Measurements from ENCODE around the gene KRTAP5-6.

KRTAP5-6 gene

DNA sequence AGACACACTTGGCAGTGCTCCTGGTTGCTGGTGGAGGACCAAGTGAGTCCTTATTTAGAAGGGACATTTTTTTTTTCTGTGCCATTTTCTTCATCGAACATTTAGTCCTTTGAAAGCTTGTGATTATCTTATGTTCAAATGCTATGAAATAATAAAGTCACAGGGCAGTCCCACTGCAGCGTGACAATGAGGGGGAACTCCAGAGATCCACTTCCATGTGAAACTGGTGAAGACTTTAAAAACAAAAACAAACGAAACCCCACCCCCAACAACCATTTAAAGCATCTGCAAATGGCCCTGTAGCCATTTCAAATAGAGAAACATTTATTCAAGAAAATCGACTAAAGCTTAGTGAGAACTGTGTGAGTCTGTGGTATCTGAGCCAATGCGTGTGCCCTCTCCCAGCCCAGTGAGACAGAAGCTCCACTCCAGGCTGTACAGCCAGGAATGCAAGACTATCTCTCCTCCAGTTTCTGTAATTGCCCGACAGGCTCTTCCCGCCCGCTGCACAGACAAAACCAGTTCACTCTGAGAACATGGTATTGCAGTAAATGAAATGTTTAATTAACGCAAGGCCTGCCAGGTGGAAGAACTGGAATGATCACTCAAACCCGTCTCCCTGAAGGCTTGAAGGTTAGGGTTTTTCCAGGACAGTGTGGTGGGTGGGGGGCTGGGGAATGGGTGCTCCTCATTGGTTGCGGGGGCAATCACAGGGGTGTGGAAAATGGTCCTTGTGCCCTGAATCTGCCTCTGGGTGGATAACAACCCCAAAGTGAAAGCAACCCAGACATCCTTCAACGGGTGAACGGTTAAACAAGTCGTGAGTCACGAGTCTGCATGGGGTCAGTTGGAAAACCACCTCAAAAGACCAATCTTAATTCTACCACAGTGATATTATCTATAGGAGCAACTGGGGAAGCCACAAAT, 8.4 kb downstream of the KRTAP5-6 start:
- H2BK120ac ChIP-seq (ENCODE audit: insufficient read depth, low read length, poor library complexity) = no peak overlapping the region
- H2AK5ac ChIP-seq (ENCODE audit: low read length) = no peak overlapping the region
- no CpG with 5 or more reads among the region's 15 CpGs for WGBS (ENCODE audit: extremely low coverage, insufficient coverage, insufficient read length)
- no peak overlapping the region for H4K12ac ChIP-seq (ENCODE audit: low read depth, low read length)
- no peaks in the 10 kb centered on the region for H3K36me3 ChIP-seq (ENCODE audit: control insufficient read depth in 1 of 2, insufficient read depth in 2 of 2, low read length in 2 of 2)
- no peak overlapping the region for H3K14ac ChIP-seq (ENCODE audit: low read length)
- DNase-seq = peak in 1 of 2 donors; percentile 4
- H2BK5ac ChIP-seq (ENCODE audit: low read depth, low read length, poor library complexity) = no peak overlapping the region
- H3K23ac ChIP-seq (ENCODE audit: low read length) = no peak overlapping the region
- H3K27ac ChIP-seq (ENCODE audit: low read depth, low read length) = no peak overlapping the region
- H2AFZ ChIP-seq (ENCODE audit: insufficient read depth, low read length, poor library complexity) = no peak overlapping the region
- H4K8ac ChIP-seq (ENCODE audit: low read depth, low read length) = no peak overlapping the region
- no peaks in the 10 kb centered on the region for H3K79me1 ChIP-seq (ENCODE audit: low read length)
- no peaks in the 10 kb centered on the region for H3K79me2 ChIP-seq (ENCODE audit: control insufficient read depth, insufficient read depth, low read length, poor library complexity)
- no peak overlapping the region for H3K4me3 ChIP-seq (ENCODE audit: low read depth, low read length)
- H3K4me1 ChIP-seq (ENCODE audit: control insufficient read depth in 1 of 2, insufficient read depth in 2 of 2, low read length in 2 of 2) = peaks cover 3% of the 10 kb centered on the region in 2 experiments
- no peak overlapping the region for H3K9ac ChIP-seq (ENCODE audit: low read length)
- no peak overlapping the region for H3K18ac ChIP-seq (ENCODE audit: low read length)
- H3K4me2 ChIP-seq (ENCODE audit: low read length) = no peak overlapping the region
- H3K27me3 ChIP-seq (ENCODE audit: insufficient read depth, low read length) = no peaks in the 10 kb centered on the region
- H3K9me3 ChIP-seq (ENCODE audit: insufficient read depth, low read depth, low read length) = no peaks in the 10 kb centered on the region
- no peak overlapping the region for H2BK12ac ChIP-seq (ENCODE audit: low read length)
- H3K4ac ChIP-seq (ENCODE audit: low read depth, low read length) = no peak overlapping the region
- H4K91ac ChIP-seq (ENCODE audit: low read depth, low read length) = no peak overlapping the region

DNA sequence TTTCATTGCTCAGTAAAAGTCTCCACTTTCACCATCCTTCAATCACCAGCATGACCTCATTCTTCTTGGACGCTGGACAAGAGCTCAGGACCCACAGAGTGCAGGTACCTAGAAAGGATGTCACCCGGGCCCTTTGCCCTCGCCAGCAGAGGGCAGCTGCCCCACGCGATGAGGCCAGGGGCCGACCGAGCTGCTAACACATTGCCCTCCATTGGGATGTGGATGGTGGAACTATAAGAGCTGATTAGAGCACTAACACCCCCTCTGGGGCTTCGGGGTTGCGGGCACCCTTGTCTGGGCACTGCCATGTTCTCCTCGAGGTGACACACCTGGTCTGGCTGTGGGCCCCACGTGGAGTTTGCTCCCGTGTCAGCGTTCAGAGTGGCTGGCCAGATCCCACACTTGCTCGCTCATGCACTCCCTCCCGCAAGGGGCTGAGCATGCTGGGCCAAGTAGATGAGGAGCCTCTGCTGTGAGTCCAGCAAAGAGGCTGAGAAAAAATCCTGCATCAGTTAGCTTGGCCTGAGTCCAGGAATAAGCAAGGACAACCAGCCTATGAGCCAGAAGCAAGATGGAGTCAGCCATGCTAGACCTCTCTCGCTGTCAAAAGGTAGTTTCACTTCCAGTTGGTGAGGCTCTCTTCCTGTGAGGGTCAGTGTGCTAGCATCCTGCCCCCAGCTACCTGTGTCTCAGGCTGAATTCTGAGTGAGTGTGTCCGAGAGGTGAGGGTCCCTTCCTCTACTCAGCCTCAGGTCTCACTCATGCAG, 9.8 kb downstream of the KRTAP5-6 start:
- peaks cover 3% of the 10 kb centered on the region in 2 experiments for H3K4me1 ChIP-seq (ENCODE audit: control insufficient read depth in 1 of 2, insufficient read depth in 2 of 2, low read length in 2 of 2)
- no peak overlapping the region for H2BK5ac ChIP-seq (ENCODE audit: low read depth, low read length, poor library complexity)
- no peak overlapping the region for H3K27ac ChIP-seq (ENCODE audit: low read depth, low read length)
- H2AFZ ChIP-seq (ENCODE audit: insufficient read depth, low read length, poor library complexity) = no peak overlapping the region
- no peaks in the 10 kb centered on the region for H3K79me2 ChIP-seq (ENCODE audit: control insufficient read depth, insufficient read depth, low read length, poor library complexity)
- no peaks in the 10 kb centered on the region for H3K79me1 ChIP-seq (ENCODE audit: low read length)
- H3K4ac ChIP-seq (ENCODE audit: low read depth, low read length) = no peak overlapping the region
- H3K23ac ChIP-seq (ENCODE audit: low read length) = no peak overlapping the region
- no peak overlapping the region for H2AK5ac ChIP-seq (ENCODE audit: low read length)
- H3K27me3 ChIP-seq (ENCODE audit: insufficient read depth, low read length) = no peaks in the 10 kb centered on the region
- no peaks in the 10 kb centered on the region for H3K9me3 ChIP-seq (ENCODE audit: insufficient read depth, low read depth, low read length)
- no peaks in the 10 kb centered on the region for H3K36me3 ChIP-seq (ENCODE audit: control insufficient read depth in 1 of 2, insufficient read depth in 2 of 2, low read length in 2 of 2)
- H4K12ac ChIP-seq (ENCODE audit: low read depth, low read length) = no peak overlapping the region
- no peak overlapping the region for H4K91ac ChIP-seq (ENCODE audit: low read depth, low read length)
- no CpG with 5 or more reads among the region's 17 CpGs for WGBS (ENCODE audit: extremely low coverage, insufficient coverage, insufficient read length)
- no peak overlapping the region for H3K4me3 ChIP-seq (ENCODE audit: low read depth, low read length)
- no peak overlapping the region for H2BK12ac ChIP-seq (ENCODE audit: low read length)
- H2BK120ac ChIP-seq (ENCODE audit: insufficient read depth, low read length, poor library complexity) = no peak overlapping the region
- no peak overlapping the region for H3K9ac ChIP-seq (ENCODE audit: low read length)
- no peak overlapping the region for H4K8ac ChIP-seq (ENCODE audit: low read depth, low read length)
- DNase-seq = no peak
- H3K14ac ChIP-seq (ENCODE audit: low read length) = no peak overlapping the region
- no peak overlapping the region for H3K18ac ChIP-seq (ENCODE audit: low read length)
- H3K4me2 ChIP-seq (ENCODE audit: low read length) = no peak overlapping the region

DNA sequence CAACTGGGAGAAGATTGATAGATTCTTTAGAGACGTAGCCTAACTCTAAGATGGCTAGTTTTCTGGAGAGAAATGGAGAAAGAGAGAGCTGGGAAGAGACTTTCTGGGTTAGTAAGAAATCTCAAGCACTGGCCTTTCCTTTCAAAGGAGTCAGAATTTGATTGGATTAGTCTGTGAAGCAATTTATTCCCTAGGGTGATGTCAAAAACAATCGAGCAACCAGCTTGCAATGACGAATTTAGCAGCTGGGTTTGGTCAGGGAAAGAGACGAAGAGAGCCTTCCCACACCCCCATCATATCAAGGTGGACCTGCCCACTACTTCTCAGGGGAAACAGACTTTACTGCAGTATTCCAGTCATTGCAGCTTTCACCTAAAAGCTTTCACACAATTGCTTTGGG, 10.8 kb downstream of the KRTAP5-6 start:
- Histone ChIP-seq H3K23ac (ENCODE audit: low read length) (no peak overlapping the region), H3K18ac (ENCODE audit: low read length) (no peak overlapping the region), H3K36me3 (ENCODE audit: control insufficient read depth in 1 of 2, insufficient read depth in 2 of 2, low read length in 2 of 2) (no peaks in the 10 kb centered on the region), H3K27me3 (ENCODE audit: insufficient read depth, low read length) (no peaks in the 10 kb centered on the region), H2BK5ac (ENCODE audit: low read depth, low read length, poor library complexity) (no peak overlapping the region), H3K14ac (ENCODE audit: low read length) (no peak overlapping the region), H3K4me3 (ENCODE audit: low read depth, low read length) (no peak overlapping the region), H2AK5ac (ENCODE audit: low read length) (no peak overlapping the region), H4K91ac (ENCODE audit: low read depth, low read length) (no peak overlapping the region), H3K4me1 (ENCODE audit: control insufficient read depth in 1 of 2, insufficient read depth in 2 of 2, low read length in 2 of 2) (peaks cover 3% of the 10 kb centered on the region in 2 experiments), H3K79me1 (ENCODE audit: low read length) (no peaks in the 10 kb centered on the region), H4K12ac (ENCODE audit: low read depth, low read length) (no peak overlapping the region), H2AFZ (ENCODE audit: insufficient read depth, low read length, poor library complexity) (no peak overlapping the region), H3K9ac (ENCODE audit: low read length) (no peak overlapping the region), H2BK12ac (ENCODE audit: low read length) (no peak overlapping the region), H4K8ac (ENCODE audit: low read depth, low read length) (no peak overlapping the region), H3K27ac (ENCODE audit: low read depth, low read length) (no peak overlapping the region), H3K4me2 (ENCODE audit: low read length) (no peak overlapping the region), H3K9me3 (ENCODE audit: insufficient read depth, low read depth, low read length) (no peaks in the 10 kb centered on the region), H3K79me2 (ENCODE audit: control insufficient read depth, insufficient read depth, low read length, poor library complexity) (no peaks in the 10 kb centered on the region), H2BK120ac (ENCODE audit: insufficient read depth, low read length, poor library complexity) (no peak overlapping the region), H3K4ac (ENCODE audit: low read depth, low read length) (no peak overlapping the region)
- DNase-seq = no peak
- WGBS (ENCODE audit: extremely low coverage, insufficient coverage, insufficient read length) = no CpG with 5 or more reads among the region's 4 CpGs

DNA sequence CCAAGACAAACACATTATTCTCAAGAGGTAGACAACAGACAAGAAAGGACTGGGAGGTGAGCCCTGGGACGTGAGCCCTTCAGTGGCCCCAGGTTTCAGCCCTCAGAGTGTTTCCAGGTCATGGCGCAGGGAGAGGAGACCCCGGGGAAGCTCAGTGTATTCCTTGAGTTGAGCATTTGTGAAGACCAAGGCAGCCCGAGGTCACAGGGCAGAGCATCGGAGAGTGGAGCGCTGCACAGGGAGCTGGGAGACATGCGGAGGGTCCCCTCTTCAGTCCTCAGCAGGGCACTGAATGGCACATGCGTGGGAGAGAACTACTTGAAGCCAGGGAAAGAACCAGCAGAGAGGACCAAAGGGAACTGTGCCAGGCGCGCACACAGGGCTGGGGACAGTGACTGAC, 11.7 kb downstream of the KRTAP5-6 start:
- no peak overlapping the region for H3K23ac ChIP-seq (ENCODE audit: low read length)
- H2BK120ac ChIP-seq (ENCODE audit: insufficient read depth, low read length, poor library complexity) = no peak overlapping the region
- H3K4me2 ChIP-seq (ENCODE audit: low read length) = no peak overlapping the region
- peaks cover 3% of the 10 kb centered on the region in 2 experiments for H3K4me1 ChIP-seq (ENCODE audit: control insufficient read depth in 1 of 2, insufficient read depth in 2 of 2, low read length in 2 of 2)
- no peak overlapping the region for H3K4ac ChIP-seq (ENCODE audit: low read depth, low read length)
- H3K27me3 ChIP-seq (ENCODE audit: insufficient read depth, low read length) = no peaks in the 10 kb centered on the region
- no peak overlapping the region for H4K91ac ChIP-seq (ENCODE audit: low read depth, low read length)
- WGBS (ENCODE audit: extremely low coverage, insufficient coverage, insufficient read length) = no CpG with 5 or more reads among the region's 10 CpGs
- H3K4me3 ChIP-seq (ENCODE audit: low read depth, low read length) = no peak overlapping the region
- no peaks in the 10 kb centered on the region for H3K79me2 ChIP-seq (ENCODE audit: control insufficient read depth, insufficient read depth, low read length, poor library complexity)
- H4K8ac ChIP-seq (ENCODE audit: low read depth, low read length) = no peak overlapping the region
- no peak overlapping the region for H2AFZ ChIP-seq (ENCODE audit: insufficient read depth, low read length, poor library complexity)
- no peak for DNase-seq
- H2AK5ac ChIP-seq (ENCODE audit: low read length) = no peak overlapping the region
- H3K9me3 ChIP-seq (ENCODE audit: insufficient read depth, low read depth, low read length) = no peaks in the 10 kb centered on the region
- no peak overlapping the region for H3K14ac ChIP-seq (ENCODE audit: low read length)
- H3K36me3 ChIP-seq (ENCODE audit: control insufficient read depth in 1 of 2, insufficient read depth in 2 of 2, low read length in 2 of 2) = no peaks in the 10 kb centered on the region
- no peak overlapping the region for H2BK12ac ChIP-seq (ENCODE audit: low read length)
- no peak overlapping the region for H3K18ac ChIP-seq (ENCODE audit: low read length)
- H4K12ac ChIP-seq (ENCODE audit: low read depth, low read length) = no peak overlapping the region
- H2BK5ac ChIP-seq (ENCODE audit: low read depth, low read length, poor library complexity) = no peak overlapping the region
- H3K79me1 ChIP-seq (ENCODE audit: low read length) = no peaks in the 10 kb centered on the region
- no peak overlapping the region for H3K9ac ChIP-seq (ENCODE audit: low read length)
- no peak overlapping the region for H3K27ac ChIP-seq (ENCODE audit: low read depth, low read length)
